ENCODE data around the gene LDAF1. TPM values are rescaled to one million over a fixed set of nuclear protein-coding genes. Genes with fewer than 3 reads are reported as not detected.

Gene LDAF1
- total and polyA plus RNA-seq, 2 of the 8 experiments (the other 6 are each of a cell fraction or from before 2014, with no cell fraction given): 32.4 to 34.2 TPM

DNA sequence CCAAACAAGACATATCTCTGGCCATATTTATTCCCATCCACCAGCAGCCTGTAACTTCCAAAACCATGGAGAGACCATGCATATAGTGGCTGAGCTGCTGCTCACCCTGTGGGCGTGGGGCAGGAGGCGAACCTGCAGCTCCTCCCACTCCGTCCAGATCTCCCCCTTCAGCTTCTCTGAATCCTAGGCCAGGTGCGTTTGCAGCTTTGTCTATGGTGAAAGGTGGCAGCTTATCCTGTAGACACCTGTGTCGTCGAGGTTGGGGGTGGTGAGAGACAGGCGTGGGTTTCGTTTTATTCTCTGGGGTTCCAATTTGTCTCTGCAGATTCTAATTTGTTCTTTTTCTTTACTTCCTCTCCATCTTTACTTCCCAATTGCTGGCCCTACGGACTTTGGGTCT, 65.3 kb downstream of the LDAF1 start:
- no peaks in the 10 kb centered on the region for H3K79me2 ChIP-seq (ENCODE audit: control insufficient read depth in 1 of 2, insufficient read depth in 2 of 2, low read length in 2 of 2)
- H3K4me1 ChIP-seq (replicated peaks in 1 of 4; ENCODE audit: control insufficient read depth in 3 of 4, insufficient read depth in 4 of 4, low read length in 3 of 4): peaks cover 3 to 15% (median 12%) of the 10 kb centered on the region in 4 experiments; a peak in 6 of 7 replicates
- no peak overlapping the region for H3K4me3 ChIP-seq (ENCODE audit: extremely low read depth in 1 of 4, insufficient read depth in 2 of 4, low read depth in 3 of 4, low read length in 4 of 4)
- H2BK120ac ChIP-seq (replicated peaks; ENCODE audit: low read depth, low read length): no peak overlapping the region
- DNase-seq (ENCODE audit: low read depth in 1 of 2, low spot score in 2 of 2): peak in 1 of 2 experiments; percentile 38
- no peak overlapping the region for H2AFZ ChIP-seq (ENCODE audit: low read length)
- FAIRE-seq: no peak
- no peak overlapping the region for H2BK15ac ChIP-seq (ENCODE audit: low read length)
- no peak overlapping the region for H3K9ac ChIP-seq (replicated peaks in 1 of 4; ENCODE audit: extremely low read depth in 1 of 4, low read depth in 3 of 4, low read length in 3 of 4)
- H3K27me3 ChIP-seq (replicated peaks in 1 of 4; ENCODE audit: control insufficient read depth in 3 of 4, extremely low read depth in 1 of 4, insufficient read depth in 3 of 4, low read length in 3 of 4): no peaks in the 10 kb centered on the region
- H4K91ac ChIP-seq (replicated peaks; ENCODE audit: insufficient read length, low read length): no peak overlapping the region
- no peak overlapping the region for H4K8ac ChIP-seq (ENCODE audit: extremely low read depth, insufficient read depth, low read length)
- H3K14ac ChIP-seq (ENCODE audit: insufficient read length): no peak overlapping the region
- no peak overlapping the region for H3K4ac ChIP-seq (replicated peaks; ENCODE audit: insufficient read length, low read depth, low read length)
- H4K5ac ChIP-seq (ENCODE audit: insufficient read length, low read depth, low read length): no peak overlapping the region
- H3K23me2 ChIP-seq (ENCODE audit: low read depth, low read length): no peaks in the 10 kb centered on the region
- H3K18ac ChIP-seq (ENCODE audit: extremely low read depth, low read length): no peak overlapping the region; the same call in 1 of the 2 replicates
- H2BK12ac ChIP-seq (ENCODE audit: low read depth, low read length): no peak overlapping the region
- no peaks in the 10 kb centered on the region for H4K20me1 ChIP-seq (replicated peaks in 1 of 2; ENCODE audit: control insufficient read depth in 1 of 2, insufficient read depth in 2 of 2, low read length in 2 of 2)
- H2AK5ac ChIP-seq (ENCODE audit: low read depth, low read length): no peak overlapping the region
- H2BK20ac ChIP-seq (ENCODE audit: low read length): no peak overlapping the region
- no peak overlapping the region for H3K27ac ChIP-seq (ENCODE audit: low read depth, low read length)
- ChIA-PET CTCF (ENCODE audit: partially characterized antibody) (interaction anchor here (0.9 to 1.5 kb wide), 2 partner anchors 30 to 54 kb away, joined by 3 to 6 read pairs; partner anchors contain the start of gene CRYM), POLR2A (ENCODE audit: partially characterized antibody) (no interaction called here)
- no peaks in the 10 kb centered on the region for H3K79me1 ChIP-seq (ENCODE audit: low read depth, low read length)
- no peak overlapping the region for H3K23ac ChIP-seq (ENCODE audit: insufficient read length)
- no peaks in the 10 kb centered on the region for H3K9me3 ChIP-seq (ENCODE audit: insufficient read depth in 2 of 2, low read depth in 1 of 2, low read length in 1 of 2)
- no peak overlapping the region for H3K4me2 ChIP-seq (ENCODE audit: insufficient read depth in 1 of 2, low read depth in 2 of 2, low read length in 2 of 2)
- no peaks in the 10 kb centered on the region for H3K36me3 ChIP-seq (ENCODE audit: control insufficient read depth in 2 of 4, insufficient read depth in 4 of 4, low read length in 3 of 4)
- H3K56ac ChIP-seq (replicated peaks; ENCODE audit: insufficient read length, low read depth, low read length): no peak overlapping the region
- H2BK5ac ChIP-seq (ENCODE audit: low read depth, low read length): no peak overlapping the region
- WGBS, 2 experiments (ENCODE audit: extremely low coverage in 1 of 2, insufficient coverage in 1 of 2, insufficient read length in 1 of 2, insufficient replicate concordance in 2 of 2, low coverage in 1 of 2, low lambda C conversion rate in 2 of 2, missing lambda C conversion rate in 1 of 2): 85% methylated on average over 9 of the region's 9 CpGs; no CpG with 5 or more reads in 1 of the 2 experiments
- TF ChIP-seq POU5F1 (IDR thresholded peaks at IDR 0.05; ENCODE audit: low read depth, low read length): no peak
- no peak for TF ChIP-seq CHD1 (IDR thresholded peaks at IDR 0.05; ENCODE audit: low read depth, low read length)
- TF ChIP-seq SIRT6 (IDR thresholded peaks at IDR 0.05; ENCODE audit: low read length): no peak
- no peak for TF ChIP-seq POLR2AphosphoS5 (IDR thresholded peaks at IDR 0.05; ENCODE audit: low read depth, low read length)
- TF ChIP-seq SRF (IDR thresholded peaks at IDR 0.05; ENCODE audit: low read depth, low read length): no peak
- TF ChIP-seq POLR2A (IDR thresholded peaks at IDR 0.05; ENCODE audit: control extremely low read depth in 1 of 2, low read depth in 2 of 2, low read length in 2 of 2): no peak
- TF ChIP-seq RAD21 (IDR thresholded peaks at IDR 0.05 in 1 of 2, conservative IDR thresholded peaks at IDR 0.05 in 1 of 2; ENCODE audit: low read depth in 2 of 2, low read length in 2 of 2): no peak
- no peak for TF ChIP-seq SIN3A (conservative IDR thresholded peaks at IDR 0.05 in 1 of 2, IDR thresholded peaks at IDR 0.05 in 1 of 2; ENCODE audit: low read depth in 1 of 2, low read length in 2 of 2)
- TF ChIP-seq EP300 (IDR thresholded peaks at IDR 0.05; ENCODE audit: borderline replicate concordance in 1 of 2, low read depth in 2 of 2, low read length in 2 of 2): no peak
- no peak for TF ChIP-seq CHD2 (IDR thresholded peaks at IDR 0.05; ENCODE audit: low read length)
- no peak for TF ChIP-seq JUN (IDR thresholded peaks at IDR 0.05; ENCODE audit: low read depth, low read length)
- TF ChIP-seq BCL11A (IDR thresholded peaks at IDR 0.05; ENCODE audit: low read depth in 2 of 2, low read length in 2 of 2): no peak
- no peak for TF ChIP-seq KDM1A (IDR thresholded peaks at IDR 0.05; ENCODE audit: borderline replicate concordance, low read length)
- TF ChIP-seq, protein P1, sequence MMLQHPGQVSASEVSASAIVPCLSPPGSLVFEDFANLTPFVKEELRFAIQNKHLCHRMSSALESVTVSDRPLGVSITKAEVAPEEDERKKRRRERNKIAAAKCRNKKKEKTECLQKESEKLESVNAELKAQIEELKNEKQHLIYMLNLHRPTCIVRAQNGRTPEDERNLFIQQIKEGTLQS (IDR thresholded peaks at IDR 0.05; ENCODE audit: insufficient read depth, low read depth, low read length): no peak

Data from H1 (cell line).